ENCODE results near the gene PYGO1. TPM values are rescaled to one million over a fixed set of nuclear protein-coding genes. Genes with fewer than 3 reads are reported as not detected.

PYGO1 gene
- total and polyA plus RNA-seq, 11 donors, result 1.1 to 8.2 (median 4.7) TPM

GRCh38 chr15:55632434-55632833, 44.3 kb upstream of the PYGO1 start:
- Histone ChIP-seq H3K9me3 (no peaks in the 10 kb centered on the region), H3K27me3 (no peaks in the 10 kb centered on the region), H3K4me3 (no peak overlapping the region), H3K27ac (no peak overlapping the region), H3K4me1 (no peaks in the 10 kb centered on the region), H3K36me3 (peaks cover 0 to 22% (median 0%) of the 10 kb centered on the region in 9 donors)
- DNase-seq (no peak), ATAC-seq (no peak)
- 95 to 98% (median 96%) methylated on average over 2 of the region's 2 CpGs for WGBS, 4 donors
- no peak for TF ChIP-seq CTCF (IDR thresholded peaks at IDR 0.05)
- no peak for TF ChIP-seq POLR2A (IDR thresholded peaks at IDR 0.05)
- intact Hi-C loops (cut with DNase I), result loop anchor here in 2 of 10 donors (10.0 kb wide), 2 partner anchors 98 to 108 kb away; no protein-coding TSS in a partner anchor

DNA sequence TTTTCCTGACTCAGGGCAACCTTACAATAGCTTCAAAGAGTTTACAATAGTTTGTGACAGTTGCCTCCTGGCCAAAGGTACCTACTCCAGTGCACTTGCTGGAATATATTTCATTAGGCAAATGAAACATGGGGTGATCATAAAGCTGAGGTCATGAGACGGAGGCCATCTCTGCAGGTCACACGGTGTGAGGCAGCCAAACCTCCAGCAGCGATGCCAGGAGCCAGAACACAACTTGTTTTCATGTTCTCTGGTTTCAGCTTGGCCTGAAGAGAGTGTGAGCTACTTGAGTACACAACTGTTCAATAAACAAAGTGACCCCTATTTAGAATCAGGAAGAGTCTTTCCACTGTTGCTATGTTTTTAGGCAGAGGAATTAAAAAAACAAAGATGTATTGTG, 42.7 kb upstream of the PYGO1 start:
- no peak for DNase-seq
- no peaks in the 10 kb centered on the region for H3K27me3 ChIP-seq
- peaks cover 0 to 16% (median 0%) of the 10 kb centered on the region in 9 donors for H3K36me3 ChIP-seq
- intact Hi-C loops (cut with DNase I), result loop anchor here in 2 of 10 donors (10.0 kb wide), 2 partner anchors 96 to 106 kb away; no protein-coding TSS in a partner anchor
- H3K9me3 ChIP-seq, result no peaks in the 10 kb centered on the region
- no peak overlapping the region for H3K27ac ChIP-seq
- TF ChIP-seq POLR2A (IDR thresholded peaks at IDR 0.05) (no peak), CTCF (IDR thresholded peaks at IDR 0.05) (no peak)
- no peaks in the 10 kb centered on the region for H3K4me1 ChIP-seq
- ATAC-seq, result no peak
- no peak overlapping the region for H3K4me3 ChIP-seq
- WGBS, 4 donors, result 49 to 73% (median 64%) methylated on average over 3 of the region's 3 CpGs

DNA sequence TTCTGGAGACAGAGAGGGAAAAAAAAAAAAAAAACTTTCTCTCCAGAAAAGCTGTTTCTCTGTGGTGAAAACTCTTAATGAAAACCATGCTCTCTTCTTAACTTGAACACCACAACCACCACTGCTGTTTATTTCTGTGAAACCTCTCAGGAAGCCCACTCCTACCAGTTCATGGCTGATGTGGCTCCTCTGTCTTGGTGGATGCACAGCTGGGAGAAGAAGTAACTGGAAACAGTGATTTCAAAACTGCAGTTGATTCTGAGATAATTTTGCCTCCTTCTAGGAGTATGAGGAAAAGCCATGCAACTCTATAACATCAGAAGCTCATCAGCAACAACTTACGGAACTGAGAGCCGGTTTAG, 40.2 kb upstream of the PYGO1 start:
- no peak overlapping the region for H3K27ac ChIP-seq

DNA sequence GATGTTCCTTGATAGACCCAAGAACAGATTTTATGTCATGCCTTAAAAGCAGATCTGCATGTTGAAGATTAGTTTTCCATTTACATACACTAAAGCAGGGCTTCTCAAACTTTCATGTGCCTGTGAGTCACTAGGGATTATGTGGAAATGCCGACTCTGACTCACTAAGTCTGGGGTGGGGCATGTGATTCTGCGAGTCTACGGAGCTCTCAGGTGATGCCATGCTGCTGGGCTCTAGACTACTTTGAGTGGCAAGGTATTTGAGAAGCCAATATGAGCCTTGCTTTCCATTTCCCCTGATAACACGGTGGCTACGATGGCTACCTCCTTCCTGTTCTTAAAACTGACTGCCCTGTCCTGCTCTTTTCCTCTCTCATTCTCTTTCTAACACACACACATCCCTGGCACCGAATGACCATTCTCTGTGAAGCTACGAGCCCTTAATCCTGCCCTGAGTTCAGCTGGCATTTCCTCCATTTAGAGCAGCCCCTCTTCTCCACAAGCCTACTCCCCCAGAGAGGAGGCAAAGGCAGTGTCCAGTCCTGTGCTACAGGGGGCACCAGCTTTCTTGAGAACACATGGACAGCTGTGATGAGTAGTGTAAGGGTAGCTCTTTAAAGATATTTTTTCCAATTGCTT, 39.7 kb upstream of the PYGO1 start:
- intact Hi-C loops (cut with DNase I), result no loop called here
- no peak for ATAC-seq
- TF ChIP-seq POLR2A (IDR thresholded peaks at IDR 0.05) (no peak), CTCF (IDR thresholded peaks at IDR 0.05) (no peak)
- no peak for DNase-seq
- no peaks in the 10 kb centered on the region for H3K9me3 ChIP-seq
- no peak overlapping the region for H3K4me3 ChIP-seq
- H3K27ac ChIP-seq, result no peak overlapping the region
- H3K27me3 ChIP-seq, result no peaks in the 10 kb centered on the region
- no peaks in the 10 kb centered on the region for H3K4me1 ChIP-seq
- H3K36me3 ChIP-seq, result peaks cover 0 to 25% (median 0%) of the 10 kb centered on the region in 9 donors
- 81 to 89% (median 83%) methylated on average over 7 of the region's 7 CpGs for WGBS, 4 donors

More for the DNA sequence above, 40.2 kb upstream of the PYGO1 start:
- no peak overlapping the region for H3K4me3 ChIP-seq
- no peaks in the 10 kb centered on the region for H3K4me1 ChIP-seq
- no peak for DNase-seq
- no peaks in the 10 kb centered on the region for H3K27me3 ChIP-seq
- no peak for ATAC-seq
- intact Hi-C loops (cut with DNase I), result no loop called here
- TF ChIP-seq POLR2A (IDR thresholded peaks at IDR 0.05), result no peak
- TF ChIP-seq CTCF (IDR thresholded peaks at IDR 0.05), result no peak
- H3K36me3 ChIP-seq, result peaks cover 0 to 25% (median 0%) of the 10 kb centered on the region in 9 donors
- no peaks in the 10 kb centered on the region for H3K9me3 ChIP-seq
- 88 to 98% (median 97%) methylated on average over 2 of the region's 2 CpGs for WGBS, 4 donors

Measured in heart left ventricle (tissue), 16 donors.